ENCODE measurements around the gene PDCD2L. TPM values are rescaled to one million over a fixed set of nuclear protein-coding genes. Genes with fewer than 3 reads are reported as not detected.

The PDCD2L gene
- total and polyA plus RNA-seq, 10 of the 15 experiments (the other 5 are each of a cell fraction or from before 2014, with no cell fraction given): 7.2 to 41.3 (median 26.9) TPM

DNA sequence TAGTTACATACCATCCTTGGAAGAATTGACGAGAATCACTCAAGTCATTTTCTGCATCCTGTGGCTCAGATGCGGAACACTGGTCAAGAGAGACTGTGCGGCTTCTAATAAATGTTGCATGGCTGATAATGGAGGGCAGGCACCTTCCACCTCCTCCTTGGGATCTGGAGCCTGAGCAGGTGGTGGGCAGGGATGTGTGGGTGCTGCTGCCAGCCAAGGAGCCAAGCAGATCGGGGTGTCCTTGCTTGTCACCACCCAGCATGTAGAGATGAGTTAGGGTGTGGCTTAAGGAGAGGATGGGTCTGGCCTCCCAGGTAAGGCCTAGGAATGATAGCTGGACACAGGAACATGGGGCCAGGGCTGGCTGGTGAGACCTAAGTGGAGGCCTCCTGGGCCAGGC lies 21.7 kb upstream of the PDCD2L start:
- DNase-seq (ENCODE audit: low read depth, low spot score): no peak
- FAIRE-seq: no peak
- Histone ChIP-seq H3K27ac (ENCODE audit: control insufficient read depth, insufficient read depth) (no peak overlapping the region), H2AFZ (ENCODE audit: control insufficient read depth, low read depth, low read length) (no peak overlapping the region), H3K4me3 (no peak overlapping the region), H3K79me2 (ENCODE audit: control insufficient read depth, insufficient read depth, low read length) (no peaks in the 10 kb centered on the region), H3K4me2 (ENCODE audit: control insufficient read depth, insufficient read depth) (no peak overlapping the region), H3K4me1 (ENCODE audit: control insufficient read depth, insufficient read depth, low read length) (no peaks in the 10 kb centered on the region), H3K27me3 (replicated peaks in 1 of 2; ENCODE audit: control insufficient read depth in 2 of 2, insufficient read depth in 2 of 2, low read length in 1 of 2) (no peaks in the 10 kb centered on the region), H3K36me3 (ENCODE audit: control insufficient read depth in 2 of 2, insufficient read depth in 2 of 2, low read length in 1 of 2) (peaks cover 69 to 78% of the 10 kb centered on the region in 2 experiments), H3K9ac (ENCODE audit: control insufficient read depth, insufficient read depth, low read length) (no peak overlapping the region), H3K9me3 (replicated peaks; ENCODE audit: control insufficient read depth, insufficient read depth, low read length) (no peaks in the 10 kb centered on the region), H4K20me1 (ENCODE audit: control insufficient read depth, insufficient read depth) (no peaks in the 10 kb centered on the region; the same call in 1 of the 2 replicates)
- no peak for ATAC-seq
- CTCF ChIA-PET: no interaction called here
- POLR2A ChIA-PET: no interaction called here
- SMC1A ChIA-PET (ENCODE audit: uncharacterized antibody, unreplicated experiment): no interaction called here
- no TSS peak for BruUV-seq (replicated peaks)
- 100% methylated on average over 4 of the region's 4 CpGs for WGBS (ENCODE audit: insufficient coverage, insufficient replicate concordance, low lambda C conversion rate, missing lambda C conversion rate)
- RAD21 ChIA-PET (ENCODE audit: unreplicated experiment): no interaction called here
- intact Hi-C loops (cut with micrococcal nuclease; ENCODE audit: unreplicated experiment) (no loop called here), in situ Hi-C loops (cut with MboI) (no loop called here)
- TF ChIP-seq ZZZ3 (IDR thresholded peaks at IDR 0.05; ENCODE audit: control insufficient read depth, insufficient read length, low read depth) (no peak), TAF1 (IDR thresholded peaks at IDR 0.05; ENCODE audit: borderline replicate concordance, low read depth, low read length) (no peak), GATAD2B (conservative IDR thresholded peaks at IDR 0.05; ENCODE audit: low read depth) (no peak), ATF7 (IDR thresholded peaks at IDR 0.05; ENCODE audit: low read depth) (no peak), HCFC1 (IDR thresholded peaks at IDR 0.05; ENCODE audit: low read length) (no peak), IRF4 (IDR thresholded peaks at IDR 0.05; ENCODE audit: low read depth, low read length) (no peak), MEF2B (IDR thresholded peaks at IDR 0.05; ENCODE audit: partially characterized antibody, poor library complexity, severe bottlenecking) (no peak), MXI1 (IDR thresholded peaks at IDR 0.05; ENCODE audit: low read depth, low read length) (no peak), NRF1 (conservative IDR thresholded peaks at IDR 0.05; ENCODE audit: low read depth, low read length) (no peak), PAX8 (IDR thresholded peaks at IDR 0.05) (no peak), POLR2AphosphoS5 (IDR thresholded peaks at IDR 0.05; ENCODE audit: low read length) (no peak), KLF5 (IDR thresholded peaks at IDR 0.05; ENCODE audit: partially characterized antibody) (no peak)
- TF ChIP-seq, protein P1, sequence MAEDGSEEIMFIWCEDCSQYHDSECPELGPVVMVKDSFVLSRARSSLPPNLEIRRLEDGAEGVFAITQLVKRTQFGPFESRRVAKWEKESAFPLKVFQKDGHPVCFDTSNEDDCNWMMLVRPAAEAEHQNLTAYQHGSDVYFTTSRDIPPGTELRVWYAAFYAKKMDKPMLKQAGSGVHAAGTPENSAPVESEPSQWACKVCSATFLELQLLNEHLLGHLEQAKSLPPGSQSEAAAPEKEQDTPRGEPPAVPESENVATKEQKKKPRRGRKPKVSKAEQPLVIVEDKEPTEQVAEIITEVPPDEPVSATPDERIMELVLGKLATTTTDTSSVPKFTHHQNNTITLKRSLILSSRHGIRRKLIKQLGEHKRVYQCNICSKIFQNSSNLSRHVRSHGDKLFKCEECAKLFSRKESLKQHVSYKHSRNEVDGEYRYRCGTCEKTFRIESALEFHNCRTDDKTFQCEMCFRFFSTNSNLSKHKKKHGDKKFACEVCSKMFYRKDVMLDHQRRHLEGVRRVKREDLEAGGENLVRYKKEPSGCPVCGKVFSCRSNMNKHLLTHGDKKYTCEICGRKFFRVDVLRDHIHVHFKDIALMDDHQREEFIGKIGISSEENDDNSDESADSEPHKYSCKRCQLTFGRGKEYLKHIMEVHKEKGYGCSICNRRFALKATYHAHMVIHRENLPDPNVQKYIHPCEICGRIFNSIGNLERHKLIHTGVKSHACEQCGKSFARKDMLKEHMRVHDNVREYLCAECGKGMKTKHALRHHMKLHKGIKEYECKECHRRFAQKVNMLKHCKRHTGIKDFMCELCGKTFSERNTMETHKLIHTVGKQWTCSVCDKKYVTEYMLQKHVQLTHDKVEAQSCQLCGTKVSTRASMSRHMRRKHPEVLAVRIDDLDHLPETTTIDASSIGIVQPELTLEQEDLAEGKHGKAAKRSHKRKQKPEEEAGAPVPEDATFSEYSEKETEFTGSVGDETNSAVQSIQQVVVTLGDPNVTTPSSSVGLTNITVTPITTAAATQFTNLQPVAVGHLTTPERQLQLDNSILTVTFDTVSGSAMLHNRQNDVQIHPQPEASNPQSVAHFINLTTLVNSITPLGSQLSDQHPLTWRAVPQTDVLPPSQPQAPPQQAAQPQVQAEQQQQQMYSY (CRISPR knock-in tag; IDR thresholded peaks at IDR 0.05): no peak
- TF ChIP-seq, protein P2, sequence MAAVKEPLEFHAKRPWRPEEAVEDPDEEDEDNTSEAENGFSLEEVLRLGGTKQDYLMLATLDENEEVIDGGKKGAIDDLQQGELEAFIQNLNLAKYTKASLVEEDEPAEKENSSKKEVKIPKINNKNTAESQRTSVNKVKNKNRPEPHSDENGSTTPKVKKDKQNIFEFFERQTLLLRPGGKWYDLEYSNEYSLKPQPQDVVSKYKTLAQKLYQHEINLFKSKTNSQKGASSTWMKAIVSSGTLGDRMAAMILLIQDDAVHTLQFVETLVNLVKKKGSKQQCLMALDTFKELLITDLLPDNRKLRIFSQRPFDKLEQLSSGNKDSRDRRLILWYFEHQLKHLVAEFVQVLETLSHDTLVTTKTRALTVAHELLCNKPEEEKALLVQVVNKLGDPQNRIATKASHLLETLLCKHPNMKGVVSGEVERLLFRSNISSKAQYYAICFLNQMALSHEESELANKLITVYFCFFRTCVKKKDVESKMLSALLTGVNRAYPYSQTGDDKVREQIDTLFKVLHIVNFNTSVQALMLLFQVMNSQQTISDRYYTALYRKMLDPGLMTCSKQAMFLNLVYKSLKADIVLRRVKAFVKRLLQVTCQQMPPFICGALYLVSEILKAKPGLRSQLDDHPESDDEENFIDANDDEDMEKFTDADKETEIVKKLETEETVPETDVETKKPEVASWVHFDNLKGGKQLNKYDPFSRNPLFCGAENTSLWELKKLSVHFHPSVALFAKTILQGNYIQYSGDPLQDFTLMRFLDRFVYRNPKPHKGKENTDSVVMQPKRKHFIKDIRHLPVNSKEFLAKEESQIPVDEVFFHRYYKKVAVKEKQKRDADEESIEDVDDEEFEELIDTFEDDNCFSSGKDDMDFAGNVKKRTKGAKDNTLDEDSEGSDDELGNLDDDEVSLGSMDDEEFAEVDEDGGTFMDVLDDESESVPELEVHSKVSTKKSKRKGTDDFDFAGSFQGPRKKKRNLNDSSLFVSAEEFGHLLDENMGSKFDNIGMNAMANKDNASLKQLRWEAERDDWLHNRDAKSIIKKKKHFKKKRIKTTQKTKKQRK (IDR thresholded peaks at IDR 0.05; ENCODE audit: low read depth, low read length): no peak
- TF ChIP-seq, protein P3, sequence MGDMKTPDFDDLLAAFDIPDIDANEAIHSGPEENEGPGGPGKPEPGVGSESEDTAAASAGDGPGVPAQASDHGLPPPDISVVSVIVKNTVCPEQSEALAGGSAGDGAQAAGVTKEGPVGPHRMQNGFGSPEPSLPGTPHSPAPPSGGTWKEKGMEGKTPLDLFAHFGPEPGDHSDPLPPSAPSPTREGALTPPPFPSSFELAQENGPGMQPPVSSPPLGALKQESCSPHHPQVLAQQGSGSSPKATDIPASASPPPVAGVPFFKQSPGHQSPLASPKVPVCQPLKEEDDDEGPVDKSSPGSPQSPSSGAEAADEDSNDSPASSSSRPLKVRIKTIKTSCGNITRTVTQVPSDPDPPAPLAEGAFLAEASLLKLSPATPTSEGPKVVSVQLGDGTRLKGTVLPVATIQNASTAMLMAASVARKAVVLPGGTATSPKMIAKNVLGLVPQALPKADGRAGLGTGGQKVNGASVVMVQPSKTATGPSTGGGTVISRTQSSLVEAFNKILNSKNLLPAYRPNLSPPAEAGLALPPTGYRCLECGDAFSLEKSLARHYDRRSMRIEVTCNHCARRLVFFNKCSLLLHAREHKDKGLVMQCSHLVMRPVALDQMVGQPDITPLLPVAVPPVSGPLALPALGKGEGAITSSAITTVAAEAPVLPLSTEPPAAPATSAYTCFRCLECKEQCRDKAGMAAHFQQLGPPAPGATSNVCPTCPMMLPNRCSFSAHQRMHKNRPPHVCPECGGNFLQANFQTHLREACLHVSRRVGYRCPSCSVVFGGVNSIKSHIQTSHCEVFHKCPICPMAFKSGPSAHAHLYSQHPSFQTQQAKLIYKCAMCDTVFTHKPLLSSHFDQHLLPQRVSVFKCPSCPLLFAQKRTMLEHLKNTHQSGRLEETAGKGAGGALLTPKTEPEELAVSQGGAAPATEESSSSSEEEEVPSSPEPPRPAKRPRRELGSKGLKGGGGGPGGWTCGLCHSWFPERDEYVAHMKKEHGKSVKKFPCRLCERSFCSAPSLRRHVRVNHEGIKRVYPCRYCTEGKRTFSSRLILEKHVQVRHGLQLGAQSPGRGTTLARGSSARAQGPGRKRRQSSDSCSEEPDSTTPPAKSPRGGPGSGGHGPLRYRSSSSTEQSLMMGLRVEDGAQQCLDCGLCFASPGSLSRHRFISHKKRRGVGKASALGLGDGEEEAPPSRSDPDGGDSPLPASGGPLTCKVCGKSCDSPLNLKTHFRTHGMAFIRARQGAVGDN (IDR thresholded peaks at IDR 0.05): no peak
